GM19238 (cell line): ENCODE data around the gene FLT1.

Experiments used
- DNase-seq: peaks from one replicate; pipeline ENCODE4 v3.0.0; 2011; ENCODE audit warnings: low spot score; ENCODE audit not compliant: insufficient read length

The FLT1 gene

GRCh38 chr13:28528848-28529247 is 33.9 kb upstream of the FLT1 start:
- DNase-seq, result no peak

GRCh38 chr13:28528388-28528787 is 33.5 kb upstream of the FLT1 start:
- DNase-seq, result no peak

- no peak for DNase-seq
Measured at GRCh38 chr13:28527629-28528028, 32.7 kb upstream of the FLT1 start.

DNA sequence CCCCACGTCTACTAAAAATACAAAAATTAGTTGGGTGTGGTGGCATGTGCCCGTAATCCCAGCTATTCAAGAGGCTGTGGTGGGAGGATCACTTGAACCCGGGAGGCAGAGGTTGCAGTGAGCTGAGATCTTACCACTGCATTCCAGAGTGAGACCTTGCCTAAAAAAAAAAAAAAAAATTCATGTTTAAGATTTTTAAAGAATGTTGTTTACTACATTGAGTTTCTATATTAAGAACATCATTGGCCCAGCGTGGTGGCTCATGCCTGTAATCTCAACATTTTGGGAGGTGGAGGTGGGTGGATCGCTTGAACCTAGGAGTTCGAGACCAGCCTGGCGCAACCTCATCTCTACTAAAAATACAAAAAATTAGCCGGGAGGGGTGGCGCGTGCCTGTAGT is 31.9 kb upstream of the FLT1 start:
- no peak for DNase-seq

GRCh38 chr13:28522871-28523270 is 27.9 kb upstream of the FLT1 start:
- DNase-seq, result no peak

GRCh38 chr13:28513745-28514144 is 18.8 kb upstream of the FLT1 start:
- no peak for DNase-seq

DNA sequence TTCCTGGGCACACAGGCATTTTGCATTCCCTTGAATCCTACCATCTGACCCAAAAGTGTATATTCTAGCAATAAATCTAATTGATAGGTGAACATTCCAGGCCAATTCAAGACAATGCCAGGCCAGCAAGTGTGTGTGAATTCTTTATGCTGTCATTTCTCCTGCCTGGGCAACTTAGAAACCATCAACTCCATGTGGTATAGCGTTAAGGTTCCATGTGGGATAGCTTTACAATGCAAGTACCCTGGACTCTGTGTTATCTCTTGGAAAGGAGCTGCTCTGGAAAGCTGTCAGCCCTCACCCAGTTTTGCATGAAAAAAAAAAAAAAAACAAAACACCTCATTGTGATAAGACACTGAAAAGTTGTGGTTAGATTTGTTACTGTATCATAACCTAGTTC is 15.6 kb upstream of the FLT1 start:
- no peak for DNase-seq

GRCh38 chr13:28510066-28510465 is 15.1 kb upstream of the FLT1 start:
- DNase-seq, result no peak

DNA sequence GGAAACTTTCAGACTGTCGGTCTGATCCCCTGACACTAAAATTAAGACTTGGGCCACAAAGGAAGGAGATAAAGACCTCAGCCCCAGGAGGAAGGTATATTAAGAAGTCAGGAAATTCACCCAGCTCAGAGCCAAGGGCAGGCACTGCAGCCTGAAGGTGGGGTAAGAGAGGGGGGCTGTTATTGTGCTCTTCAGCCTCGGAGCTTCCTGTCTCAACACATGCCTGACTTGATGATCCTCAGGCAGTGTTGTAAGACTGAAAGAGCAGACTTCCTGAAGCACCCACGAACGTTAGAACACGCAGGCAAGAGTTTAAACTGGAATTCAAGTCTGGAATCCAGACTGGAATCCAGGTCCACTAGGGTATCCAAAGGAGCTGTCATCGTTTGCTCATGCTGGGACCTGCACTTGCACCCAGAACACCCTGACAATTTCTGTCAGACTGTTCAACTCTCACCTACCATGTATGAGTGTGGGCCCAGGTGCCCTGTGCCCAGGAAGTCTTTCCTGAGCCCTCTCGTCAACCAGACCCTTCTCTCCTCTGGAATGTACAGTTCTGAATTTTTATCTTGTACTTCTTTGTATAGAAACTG is 10.7 kb upstream of the FLT1 start:
- no peak for DNase-seq

GRCh38 chr13:28503182-28503967 is 8.4 kb upstream of the FLT1 start:
- no peak for DNase-seq

GRCh38 chr13:28501547-28501946 is 6.6 kb upstream of the FLT1 start:
- no peak for DNase-seq

GRCh38 chr13:28499609-28500008 is 4.7 kb upstream of the FLT1 start:
- DNase-seq, result no peak

DNA sequence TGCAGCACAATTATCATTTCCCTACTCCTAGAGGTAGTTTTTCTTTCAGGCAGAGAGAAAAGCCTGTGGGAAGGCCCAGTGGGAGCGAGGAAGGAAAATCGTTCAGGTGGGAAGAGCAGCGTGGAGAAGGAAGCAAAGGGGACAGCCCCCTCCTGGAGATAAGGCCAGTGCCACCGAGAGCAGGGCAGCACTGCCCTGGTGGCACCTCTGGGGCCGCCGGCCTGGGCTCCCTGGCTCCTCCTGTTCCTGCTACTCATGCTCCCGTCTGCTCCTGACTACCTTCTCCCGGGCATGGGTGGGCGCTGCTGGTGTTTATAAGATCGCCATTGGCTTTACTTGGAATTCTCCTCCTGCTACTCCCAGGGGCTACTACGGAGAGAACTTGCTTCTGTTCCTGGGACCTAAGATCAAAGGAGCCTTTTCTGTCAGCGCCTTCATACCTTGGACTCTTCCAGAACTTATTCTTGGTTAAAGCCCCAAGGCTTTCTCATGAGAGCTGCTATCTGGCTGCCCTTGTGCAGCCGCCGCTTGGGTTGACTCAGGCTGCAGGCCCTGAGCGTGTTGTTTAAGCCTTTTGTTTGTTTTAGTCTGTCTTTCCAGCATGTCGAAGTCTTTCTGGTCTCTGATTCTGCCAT is 3.7 kb upstream of the FLT1 start:
- no peak for DNase-seq

GRCh38 chr13:28497143-28497876 is 2.4 kb upstream of the FLT1 start:
- DNase-seq, result no peak

GRCh38 chr13:28496188-28496564 is 1.2 kb upstream of the FLT1 start:
- no peak for DNase-seq

DNA sequence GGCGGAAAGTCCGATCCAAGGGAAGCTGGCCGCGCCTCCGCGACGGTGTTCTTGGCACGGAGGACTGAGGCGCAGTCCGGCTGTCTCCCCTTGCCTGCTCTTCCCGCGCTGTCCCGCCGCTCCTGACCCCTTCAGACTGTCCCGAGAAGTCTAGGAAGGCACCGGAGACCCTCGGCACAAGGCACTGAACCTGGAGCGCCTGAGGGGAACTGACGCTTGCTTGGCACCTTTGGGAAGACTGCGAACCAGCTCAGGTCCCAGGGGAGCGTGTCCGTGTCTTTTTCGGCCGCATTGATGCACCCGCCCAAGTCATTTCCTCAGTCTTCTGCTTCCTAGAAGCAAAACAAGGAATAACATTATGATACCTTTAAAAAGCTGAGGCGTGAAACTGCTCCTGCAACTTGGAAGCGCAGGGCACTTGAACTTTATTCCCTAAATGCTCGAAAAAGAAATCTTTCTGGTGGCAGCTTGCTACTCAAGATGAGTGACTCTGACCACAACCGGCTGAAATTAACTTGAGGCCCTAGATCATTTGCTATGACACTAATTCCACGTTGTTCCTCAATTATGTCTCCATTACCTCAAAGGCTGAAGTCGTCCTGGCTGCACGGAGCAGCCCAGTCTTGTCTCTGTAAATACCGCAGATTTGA is 735 bp upstream of the FLT1 start:
- DNase-seq, result no peak

DNA sequence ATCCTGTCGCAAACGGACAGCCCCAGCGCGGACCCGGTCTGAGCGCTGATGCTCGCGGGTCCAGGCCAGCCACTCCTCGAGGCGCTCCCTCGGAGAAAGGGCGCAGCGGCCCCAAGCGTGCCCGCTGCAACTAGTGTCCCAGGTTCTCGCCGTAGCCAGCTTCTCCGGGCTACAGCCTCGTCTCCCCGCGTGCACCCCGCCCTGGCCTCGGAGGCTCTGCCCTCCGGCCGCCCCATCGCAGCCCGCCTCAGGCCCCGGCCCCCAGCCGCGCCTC is 487 bp downstream of the FLT1 start:
- no peak for DNase-seq

DNA sequence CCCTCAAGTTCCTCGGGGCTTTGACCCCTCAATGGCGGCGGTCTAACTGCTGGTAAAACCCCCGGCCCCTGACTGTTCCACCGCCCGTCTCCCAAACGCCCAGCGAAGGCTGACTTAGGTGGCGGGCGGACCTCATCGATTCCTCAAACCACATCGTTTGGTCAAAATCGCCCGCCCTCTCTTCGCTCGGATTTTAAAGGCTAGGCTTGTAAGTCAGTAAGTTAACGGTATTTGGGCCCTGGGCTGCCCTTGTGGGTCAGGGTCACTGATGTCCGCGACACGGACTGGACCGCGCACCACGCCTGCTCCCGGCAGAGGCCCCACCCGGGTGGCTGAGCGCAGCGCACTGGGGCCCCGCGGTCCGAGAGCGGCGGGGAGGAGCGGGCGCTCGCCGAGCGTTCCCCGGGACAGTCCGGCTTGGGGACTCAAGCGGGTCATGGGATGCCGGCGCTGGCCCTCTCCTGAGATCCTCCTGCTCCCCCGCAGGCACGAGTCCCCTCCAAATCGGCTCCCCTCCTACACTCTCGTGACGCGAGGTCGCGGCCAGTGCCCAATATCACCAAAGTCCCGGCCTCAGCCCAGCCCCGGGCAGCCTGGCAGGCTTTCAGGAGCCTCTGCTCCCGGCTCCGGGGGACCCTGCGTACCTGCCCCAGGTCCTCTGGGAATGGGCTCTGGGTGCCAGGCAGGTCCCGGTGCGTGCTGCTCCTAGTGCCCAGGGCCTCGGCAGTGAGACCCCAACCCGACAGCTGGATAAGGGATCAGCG is 1.0 kb downstream of the FLT1 start:
- no peak for DNase-seq

DNA sequence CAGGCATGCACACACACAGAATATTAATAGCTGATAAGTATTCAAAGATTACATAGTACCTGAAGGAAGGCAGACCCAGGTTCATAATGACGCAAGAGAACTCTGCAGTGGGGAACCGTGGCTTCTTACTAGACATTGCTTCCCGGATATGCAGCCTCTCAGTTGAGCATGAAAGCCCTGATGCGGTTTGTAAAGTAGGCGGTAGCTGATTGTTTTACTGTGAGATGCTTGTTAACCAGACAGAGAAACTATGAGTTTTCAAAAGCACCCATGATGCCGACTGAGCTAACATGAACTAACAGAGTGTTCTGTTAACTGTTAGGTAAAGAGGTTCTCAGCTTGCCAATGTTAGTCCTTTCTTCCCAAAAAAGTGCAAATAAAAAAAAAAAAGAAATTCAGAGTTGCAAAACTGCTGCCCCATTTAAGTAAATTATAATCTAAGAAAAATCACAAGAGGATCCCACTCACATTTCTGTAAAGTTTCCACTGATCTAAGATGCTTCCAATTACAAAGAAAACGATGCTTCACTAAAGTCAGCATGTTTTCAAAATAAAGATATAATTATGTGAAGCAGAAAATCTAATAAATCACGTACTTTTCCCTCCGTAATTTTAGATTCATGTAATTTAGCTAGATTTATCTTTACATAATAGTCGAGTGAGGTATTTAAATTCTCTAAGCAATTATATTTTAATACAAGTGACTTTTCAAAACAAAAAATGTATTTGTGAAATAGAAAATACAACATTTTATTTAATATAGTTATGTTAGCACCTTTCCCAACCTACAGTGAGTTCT is 2.2 kb downstream of the FLT1 start:
- no peak for DNase-seq

DNA sequence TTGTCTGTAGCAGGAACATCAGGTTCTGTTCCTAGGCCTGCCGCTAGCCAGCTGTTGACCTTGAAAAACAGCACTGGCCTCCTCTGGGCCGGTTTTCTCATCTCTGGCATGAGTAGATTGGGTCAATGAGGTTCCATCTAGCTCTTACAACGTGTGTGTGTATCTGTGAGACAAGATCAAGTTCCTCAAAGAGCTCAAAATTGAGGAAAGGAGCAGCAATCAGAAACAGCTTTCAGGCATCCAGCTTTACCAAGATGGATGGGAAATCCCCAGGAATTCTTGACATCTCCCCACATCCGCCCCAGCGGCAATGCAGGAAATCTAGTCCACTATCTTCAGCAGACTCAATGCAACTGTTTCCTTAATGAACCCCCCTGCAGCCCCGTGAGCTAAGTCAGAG is 4.9 kb downstream of the FLT1 start:
- DNase-seq, result no peak
